ENCODE data around the gene EIF4H. TPM values are rescaled to one million over a fixed set of nuclear protein-coding genes. Genes with fewer than 3 reads are reported as not detected.

Gene EIF4H
- total and polyA plus RNA-seq, 2 of the 8 experiments (the other 6 are each of a cell fraction or from before 2014, with no cell fraction given) = 323 to 382 TPM

GRCh38 chr7:74165867-74166593 is 8.1 kb upstream of the EIF4H start:
- ChIA-PET CTCF (ENCODE audit: partially characterized antibody) (interaction anchor here (1.0 to 3.0 kb wide), 14 partner anchors 8 to 193 kb away, joined by 3 to 22 read pairs (median 5); partner anchors contain the start of gene EIF4H), POLR2A (ENCODE audit: partially characterized antibody) (interaction anchor here (0.7 to 3.1 kb wide), 5 partner anchors 8 to 1898 kb away, joined by 3 to 18 read pairs (median 4); partner anchors contain the start of gene EIF4H)
- H2BK15ac ChIP-seq (ENCODE audit: low read length) = no peak overlapping the region
- no peak overlapping the region for H3K9ac ChIP-seq (replicated peaks in 1 of 4; ENCODE audit: extremely low read depth in 1 of 4, low read depth in 3 of 4, low read length in 3 of 4)
- no peak overlapping the region for H2BK5ac ChIP-seq (ENCODE audit: low read depth, low read length)
- H3K23ac ChIP-seq (ENCODE audit: insufficient read length) = no peak overlapping the region
- no peak overlapping the region for H3K56ac ChIP-seq (replicated peaks; ENCODE audit: insufficient read length, low read depth, low read length)
- no peaks in the 10 kb centered on the region for H3K36me3 ChIP-seq (ENCODE audit: control insufficient read depth in 2 of 4, insufficient read depth in 4 of 4, low read length in 3 of 4)
- H3K14ac ChIP-seq (ENCODE audit: insufficient read length) = no peak overlapping the region
- H2AK5ac ChIP-seq (ENCODE audit: low read depth, low read length) = no peak overlapping the region
- no peak for FAIRE-seq
- no peaks in the 10 kb centered on the region for H3K79me1 ChIP-seq (ENCODE audit: low read depth, low read length)
- no peaks in the 10 kb centered on the region for H4K20me1 ChIP-seq (replicated peaks in 1 of 2; ENCODE audit: control insufficient read depth in 1 of 2, insufficient read depth in 2 of 2, low read length in 2 of 2)
- H4K5ac ChIP-seq (ENCODE audit: insufficient read length, low read depth, low read length) = no peak overlapping the region
- H3K27me3 ChIP-seq (replicated peaks in 1 of 4; ENCODE audit: control insufficient read depth in 3 of 4, extremely low read depth in 1 of 4, insufficient read depth in 3 of 4, low read length in 3 of 4) = no peaks in the 10 kb centered on the region
- no peak overlapping the region for H2BK12ac ChIP-seq (ENCODE audit: low read depth, low read length)
- no peak for TF ChIP-seq SP1 (IDR thresholded peaks at IDR 0.05; ENCODE audit: low read depth, low read length)
- TF ChIP-seq TEAD4 (IDR thresholded peaks at IDR 0.05; ENCODE audit: low read depth, low read length) = 0 out of 2 replicates have a peak, but pooled peaks have one; percentile 29
- DNase-seq (ENCODE audit: low read depth in 1 of 2, low spot score in 2 of 2) = no peak
- no peak overlapping the region for H2AFZ ChIP-seq (ENCODE audit: low read length)
- no peak overlapping the region for H3K27ac ChIP-seq (ENCODE audit: low read depth, low read length)
- no peak overlapping the region for H3K4me3 ChIP-seq (ENCODE audit: extremely low read depth in 1 of 4, insufficient read depth in 2 of 4, low read depth in 3 of 4, low read length in 4 of 4)
- H3K18ac ChIP-seq (ENCODE audit: extremely low read depth, low read length) = no peak overlapping the region
- WGBS, 2 experiments (ENCODE audit: extremely low coverage in 1 of 2, insufficient coverage in 1 of 2, insufficient read length in 1 of 2, insufficient replicate concordance in 2 of 2, low coverage in 1 of 2, low lambda C conversion rate in 2 of 2, missing lambda C conversion rate in 1 of 2) = 96% methylated on average over 15 of the region's 15 CpGs; no CpG with 5 or more reads in 1 of the 2 experiments
- H4K91ac ChIP-seq (replicated peaks; ENCODE audit: insufficient read length, low read length) = no peak overlapping the region
- no peak overlapping the region for H4K8ac ChIP-seq (ENCODE audit: extremely low read depth, insufficient read depth, low read length)
- H3K9me3 ChIP-seq (ENCODE audit: insufficient read depth in 2 of 2, low read depth in 1 of 2, low read length in 1 of 2) = peaks cover 0 to 2% of the 10 kb centered on the region in 2 experiments; a peak in 1 of 4 replicates
- H3K79me2 ChIP-seq (ENCODE audit: control insufficient read depth in 1 of 2, insufficient read depth in 2 of 2, low read length in 2 of 2) = no peaks in the 10 kb centered on the region
- H3K4me2 ChIP-seq (ENCODE audit: insufficient read depth in 1 of 2, low read depth in 2 of 2, low read length in 2 of 2) = no peak overlapping the region
- H2BK120ac ChIP-seq (replicated peaks; ENCODE audit: low read depth, low read length) = no peak overlapping the region
- H2BK20ac ChIP-seq (ENCODE audit: low read length) = no peak overlapping the region
- H3K4me1 ChIP-seq (replicated peaks in 1 of 4; ENCODE audit: control insufficient read depth in 3 of 4, insufficient read depth in 4 of 4, low read length in 3 of 4) = no peaks in the 10 kb centered on the region
- no peak overlapping the region for H3K4ac ChIP-seq (replicated peaks; ENCODE audit: insufficient read length, low read depth, low read length)
- H3K23me2 ChIP-seq (ENCODE audit: low read depth, low read length) = no peaks in the 10 kb centered on the region

Data from H1 (cell line).